HepG2 (cell line): ENCODE data around the gene RPL19. TPM values are rescaled to one million over a fixed set of nuclear protein-coding genes. Genes with fewer than 3 reads are reported as not detected.

Experiments
- ATAC-seq: fragments of 200-7000 bp; cut with Tn5 transposase; 3 replicates; pipeline ENCODE4 v1.9.1; 2020; ENCODE audit warnings: mild to moderate bottlenecking, moderate library complexity
- BruUV-seq: library from RNA; stranded (reverse); fragments of 400-500 nt; replicated peaks from 2 replicates; lab custom pipeline; 2021; lab: Mats Ljungman, UMichigan
- CTCF ChIA-PET: fragments of 300-600 bp; formaldehyde crosslinking; extraction: SDS; loops from one replicate; lab custom pipeline; 2021; ENCODE audit warnings: low total read pairs, inconsistent platforms, low intra/inter-chr PET ratio; lab: Yijun Ruan, JAX
- POLR2A ChIA-PET: fragments of 350-600 bp; sonication (Branson Sonifier 250); formaldehyde crosslinking; loops from one replicate; lab custom pipeline; 2020; ENCODE audit warnings: antibody characterized with exemption, inconsistent platforms; lab: Yijun Ruan, JAX
- DNase-seq: peaks from one replicate; pipeline ENCODE4 v3.0.0-alpha.2; 2015; ENCODE audit warnings: low spot score
- FAIRE-seq: peaks from 3 replicates; lab custom pipeline; 2011; peaks lifted over from hg19 to GRCh38; lab: Jason Lieb, UNC
- H2AFZ ChIP-seq: one replicate; pipeline ENCODE4 v1.6.1; 2011; ENCODE audit warnings: low read length, inconsistent platforms
- H3K27ac ChIP-seq: fragments of 300-600 bp; 3 replicates; pipeline ENCODE4 v1.8.0; 2011; ENCODE audit warnings: mixed run types, mild to moderate bottlenecking, mixed read lengths, low read length, inconsistent platforms; ENCODE audit not compliant: insufficient read depth; ENCODE audit errors: extremely low read length
- H3K27me3 ChIP-seq, 2 experiments: fragments of 200-600 bp in 1 of 2; 2 replicates in 1 of 2; 3 replicates in 1 of 2; pipeline versions ENCODE4 v1.6.0 to v1.8.0; 2011; ENCODE audit warnings: low read length in 2 of 2, mild to moderate bottlenecking in 2 of 2, moderate library complexity in 2 of 2, inconsistent platforms in 1 of 2; ENCODE audit not compliant: insufficient read depth in 2 of 2, control insufficient read depth in 1 of 2
- H3K36me3 ChIP-seq, 2 experiments: fragments of 200-600 bp in 1 of 2; replicated peaks in 1 of 2; 2 replicates in 1 of 2; 3 replicates in 1 of 2; pipeline versions ENCODE4 v1.5.1 to v1.8.0; 2011; ENCODE audit warnings: low read length in 2 of 2, inconsistent platforms in 1 of 2; ENCODE audit not compliant: insufficient read depth in 2 of 2, control insufficient read depth in 1 of 2
- H3K4me1 ChIP-seq: 2 replicates; pipeline ENCODE4 v1.5.1; 2012; ENCODE audit warnings: low read length, inconsistent platforms; ENCODE audit not compliant: insufficient read depth
- H3K4me2 ChIP-seq: 2 replicates; pipeline ENCODE4 v1.6.0; 2011; ENCODE audit warnings: low read depth, low read length, inconsistent platforms
- H3K4me3 ChIP-seq, 3 experiments: fragments of 200-600 bp in 1 of 3; sonication (generic), shearing (Covaris generic) in 1 of 3; replicated peaks in 1 of 3; 2 replicates each; pipeline ENCODE4 v1.5.1; 2011 to 2016; ENCODE audit warnings: low read length in 3 of 3, inconsistent platforms in 2 of 3, low read depth in 2 of 3, mild to moderate bottlenecking in 2 of 3, control low read depth in 1 of 3, mixed read lengths in 1 of 3; ENCODE audit not compliant: insufficient read depth in 1 of 3
- H3K79me2 ChIP-seq: one replicate; pipeline ENCODE4 v1.6.1; 2011; ENCODE audit warnings: low read length, inconsistent platforms; ENCODE audit not compliant: insufficient read depth
- H3K9ac ChIP-seq: 2 replicates; pipeline ENCODE4 v1.6.0; 2011; ENCODE audit warnings: mild to moderate bottlenecking, low read depth, low read length, inconsistent platforms; ENCODE audit not compliant: insufficient read depth
- H3K9me3 ChIP-seq: 2 replicates; pipeline ENCODE4 v1.5.1; 2012; ENCODE audit warnings: mild to moderate bottlenecking, low read length
- H4K20me1 ChIP-seq: 2 replicates; pipeline ENCODE4 v1.6.0; 2011; ENCODE audit warnings: inconsistent platforms, mild to moderate bottlenecking, low read length, moderate library complexity; ENCODE audit not compliant: insufficient read depth
- RFX3 ChIP-seq: IDR thresholded peaks from 2 replicates; pipeline ENCODE4 v1.6.1; 2016; ENCODE audit warnings: missing biosample characterization, missing genetic modification reagents
- THAP9 ChIP-seq: sonication (generic); formaldehyde crosslinking; IDR thresholded peaks from 2 replicates; pipeline ENCODE4; 2020; ENCODE audit warnings: missing genetic modification reagents, mild to moderate bottlenecking, borderline replicate concordance
- ZBTB20 ChIP-seq: sonication (generic); formaldehyde crosslinking; IDR thresholded peaks from 2 replicates; pipeline ENCODE4 v1.8.1; 2023; ENCODE audit warnings: missing genetic modification reagents, low read depth, mild to moderate bottlenecking, borderline replicate concordance
- ZNF350 ChIP-seq: sonication (generic); formaldehyde crosslinking; IDR thresholded peaks from 2 replicates; pipeline ENCODE4 v1.4.0; 2020; ENCODE audit warnings: mild to moderate bottlenecking, low read depth, missing genetic modification reagents, borderline replicate concordance
- ZNF614 ChIP-seq: IDR thresholded peaks from 2 replicates; pipeline ENCODE4 v1.6.1; 2018; ENCODE audit warnings: missing biosample characterization, missing genetic modification reagents, inconsistent platforms, borderline replicate concordance
- WGBS: methylation state at CpG from one replicate; pipeline ENCODE4 v1.1.6; 2017; ENCODE audit warnings: low lambda C conversion rate; 5-methylcytosine and 5-hydroxymethylcytosine counted together
- in situ Hi-C: cut with HindIII; loops from 2 replicates; pipeline ENCODE4 v1.10.0; 2017; ENCODE audit warnings: low pct_unique_long_range_greater_than_20kb; ENCODE audit not compliant: extremely low pct_ligation_motif_present
- intact Hi-C: fragments of 100-400 bp; cut with micrococcal nuclease; formaldehyde crosslinking; loops from one replicate; pipeline ENCODE4 v1.10.0; 2022; ENCODE audit not compliant: unreplicated experiment
- polyA plus RNA-seq, 8 experiments: library from polyadenylated mRNA; depleted of rRNA in 3 of 8; stranded (reverse) in 7 of 8; unstranded in 1 of 8; fragments of >200 nt; fragmentation: Illumina TruSeq in 4 of 8; extraction: Trizol in 4 of 8; gene quantifications; 2 replicates each; pipeline versions ENCODE4 v1.2.1 to v1.2.3, GENCODE V29; 2011 to 2016; ENCODE audit warnings: low read depth in 4 of 8, missing spikeins in 1 of 8, mixed read lengths in 1 of 8; ENCODE audit not compliant: insufficient read depth in 1 of 8
- total RNA-seq, 5 experiments: library from RNA; depleted of rRNA; stranded (reverse); fragments of >200 nt; fragmentation: Illumina TruSeq; extraction: Trizol; gene quantifications; 2 replicates each; pipeline ENCODE4 v1.2.3, GENCODE V29; 2016; ENCODE audit warnings: low read depth in 1 of 5
- TF ChIP-seq, protein P1 (sequence below), 2 experiments: sonication (generic) in 1 of 2; formaldehyde crosslinking in 1 of 2; IDR thresholded peaks; 2 replicates each; pipeline versions ENCODE4 v1.5.1 to v1.6.1; 2011 to 2020; ENCODE audit warnings: borderline replicate concordance in 1 of 2, low read depth in 1 of 2, low read length in 1 of 2, mild to moderate bottlenecking in 1 of 2, missing genetic modification reagents in 1 of 2, moderate library complexity in 1 of 2

The RPL19 gene
- total and polyA plus RNA-seq, 2 of the 13 experiments (the other 11 are each of a cell fraction or from before 2014, with no cell fraction given): 2,522 to 2,768 TPM

GRCh38 chr17:39219647-39220154, 19.6 kb downstream of the RPL19 start (continued):
- TF ChIP-seq THAP9 (no peak), ZBTB20 (CRISPR knock-in tag) (no peak)

DNA sequence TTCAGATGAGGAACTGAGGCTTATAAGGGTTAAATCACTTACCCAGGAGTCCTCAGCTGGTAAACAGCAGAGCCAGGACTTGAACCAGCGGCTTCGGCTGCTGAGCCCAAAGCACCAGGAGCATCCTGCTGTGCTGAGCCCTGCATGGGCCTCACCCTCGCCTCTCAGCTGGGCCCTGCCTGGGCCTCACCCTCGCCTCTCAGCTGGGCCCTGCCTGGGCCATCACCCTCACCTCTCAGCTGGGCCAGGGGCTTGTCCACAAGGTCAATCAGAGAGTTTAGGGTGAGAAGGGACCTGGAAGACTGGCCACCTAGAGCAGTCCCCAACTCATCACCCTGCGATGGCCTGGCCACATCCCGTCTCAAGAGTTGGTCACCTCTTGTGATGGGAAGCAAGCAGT, 21.5 kb downstream of the RPL19 start:
- no TSS peak for BruUV-seq

More for the DNA sequence above, 21.5 kb downstream of the RPL19 start:
- intact Hi-C loops (no loop called here), in situ Hi-C loops (no loop called here)
- peaks cover 29 to 87% of the 10 kb centered on the region in 2 experiments for H3K27me3 ChIP-seq
- no peak for TF ChIP-seq ZNF350 (CRISPR knock-in tag)
- no peak for TF ChIP-seq RFX3 (CRISPR knock-in tag)
- TF ChIP-seq, protein P1, sequence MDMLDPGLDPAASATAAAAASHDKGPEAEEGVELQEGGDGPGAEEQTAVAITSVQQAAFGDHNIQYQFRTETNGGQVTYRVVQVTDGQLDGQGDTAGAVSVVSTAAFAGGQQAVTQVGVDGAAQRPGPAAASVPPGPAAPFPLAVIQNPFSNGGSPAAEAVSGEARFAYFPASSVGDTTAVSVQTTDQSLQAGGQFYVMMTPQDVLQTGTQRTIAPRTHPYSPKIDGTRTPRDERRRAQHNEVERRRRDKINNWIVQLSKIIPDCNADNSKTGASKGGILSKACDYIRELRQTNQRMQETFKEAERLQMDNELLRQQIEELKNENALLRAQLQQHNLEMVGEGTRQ (IDR thresholded peaks at IDR 0.05; ENCODE audit: low read depth, low read length): no peak
- TF ChIP-seq, protein P1 (CRISPR knock-in tag; IDR thresholded peaks at IDR 0.05; ENCODE audit: borderline replicate concordance): no peak
- TF ChIP-seq ZNF614 (CRISPR knock-in tag): no peak
- no peaks in the 10 kb centered on the region for H3K79me2 ChIP-seq
- no peak for DNase-seq
- no peak overlapping the region for H3K4me3 ChIP-seq
- FAIRE-seq: no peak
- H3K4me1 ChIP-seq: no peaks in the 10 kb centered on the region
- no peak overlapping the region for H3K9ac ChIP-seq
- no peak overlapping the region for H2AFZ ChIP-seq
- H3K27ac ChIP-seq: no peak overlapping the region
- no peaks in the 10 kb centered on the region for H3K9me3 ChIP-seq
- no peaks in the 10 kb centered on the region for H4K20me1 ChIP-seq
- H3K36me3 ChIP-seq: no peaks in the 10 kb centered on the region
- ChIA-PET POLR2A (no interaction called here), CTCF (no interaction called here)
- ATAC-seq: no peak
- 0% methylated on average over 2 of the region's 6 CpGs for WGBS
- no peak overlapping the region for H3K4me2 ChIP-seq
